Thyroid gland (tissue), 4 donors: ENCODE results near the gene TMEM117.

Experiments
- CTCF ChIP-seq, 6 experiments: fragments of 200-600 bp in 3 of 6; fragments of 450-650 bp in 3 of 6; sonication (generic) in 3 of 6; IDR thresholded peaks; one replicate each; pipeline ENCODE4 v1.5.1; 2016 to 2019; ENCODE audit warnings: antibody characterized with exemption in 6 of 6, mild to moderate bottlenecking in 2 of 6, inconsistent platforms in 1 of 6, moderate library complexity in 1 of 6
- POLR2A ChIP-seq, 2 donors: fragments of 450-650 bp; IDR thresholded peaks; one replicate each; pipeline ENCODE4 v1.6.1; 2017; ENCODE audit warnings: antibody characterized with exemption in 2 of 2, mild to moderate bottlenecking in 2 of 2, moderate library complexity in 1 of 2

GRCh38 chr12:44436756-44437155, 600.9 kb downstream of the TMEM117 start:
- TF ChIP-seq CTCF (IDR thresholded peaks at IDR 0.05) (no peak), POLR2A (IDR thresholded peaks at IDR 0.05) (no peak)
